H1 (cell line): Measurements from ENCODE around the gene CTF1. TPM values are rescaled to one million over a fixed set of nuclear protein-coding genes. Genes with fewer than 3 reads are reported as not detected.

Source experiments
- CTCF ChIA-PET: fragments of 300-600 bp; sonication (Branson Sonifier 250); formaldehyde crosslinking; loops from one replicate; lab custom pipeline; 2021; ENCODE audit not compliant: partially characterized antibody; lab: Charles Lee
- POLR2A ChIA-PET: fragments of 300-600 bp; sonication (Branson Sonifier 250); formaldehyde crosslinking; loops from one replicate; lab custom pipeline; 2021; ENCODE audit warnings: inconsistent platforms; ENCODE audit not compliant: partially characterized antibody; lab: Charles Lee
- DNase-seq, 2 experiments: peaks; one replicate each; pipeline versions ENCODE4 v3.0.0 to v3.0.0-alpha.2; 2010 to 2022; ENCODE audit warnings: low spot score in 2 of 2, low read depth in 1 of 2, mixed read lengths in 1 of 2
- FAIRE-seq: peaks from 2 replicates; lab custom pipeline; 2011; peaks lifted over from hg19 to GRCh38; lab: Jason Lieb, UNC
- H2AFZ ChIP-seq: 2 replicates; pipeline ENCODE4 v1.8.1; 2012; ENCODE audit warnings: low read length, inconsistent platforms
- H2AK5ac ChIP-seq: 2 replicates; pipeline ENCODE4 v1.6.1; 2013; ENCODE audit warnings: low read depth, low read length
- H2BK120ac ChIP-seq: replicated peaks from 2 replicates; pipeline ENCODE3; 2013; ENCODE audit warnings: low read depth, low read length, inconsistent platforms
- H2BK12ac ChIP-seq: 2 replicates; pipeline ENCODE4 v1.6.1; 2013; ENCODE audit warnings: low read depth, low read length
- H2BK15ac ChIP-seq: 2 replicates; pipeline ENCODE4 v1.6.1; 2013; ENCODE audit warnings: low read length
- H2BK20ac ChIP-seq: 2 replicates; pipeline ENCODE4 v1.6.1; 2013; ENCODE audit warnings: low read length
- H2BK5ac ChIP-seq: 2 replicates; pipeline ENCODE4 v1.6.1; 2013; ENCODE audit warnings: low read depth, low read length
- H3K14ac ChIP-seq: 2 replicates; pipeline ENCODE4 v1.6.1; 2013; ENCODE audit warnings: inconsistent platforms; ENCODE audit not compliant: insufficient read length
- H3K18ac ChIP-seq: 2 replicates; pipeline ENCODE4 v1.6.1; 2013; ENCODE audit warnings: low read length; ENCODE audit errors: extremely low read depth
- H3K23ac ChIP-seq: 2 replicates; pipeline ENCODE4 v1.6.1; 2013; ENCODE audit warnings: inconsistent platforms; ENCODE audit not compliant: insufficient read length
- H3K23me2 ChIP-seq: 2 replicates; pipeline ENCODE4 v1.6.1; 2013; ENCODE audit warnings: low read depth, low read length
- H3K27ac ChIP-seq: 2 replicates; pipeline ENCODE4 v1.6.1; 2011; ENCODE audit warnings: low read depth, low read length, inconsistent platforms
- H3K27me3 ChIP-seq, 4 experiments: replicated peaks in 1 of 4; 1 replicate in 1 of 4; 2 replicates in 3 of 4; pipeline versions ENCODE4 v1.6.1 to v1.8.1; 2011 to 2013; ENCODE audit warnings: low read length in 3 of 4, mild to moderate bottlenecking in 3 of 4, inconsistent platforms in 2 of 4, mixed read lengths in 2 of 4, moderate library complexity in 1 of 4; ENCODE audit not compliant: control insufficient read depth in 3 of 4, insufficient read depth in 3 of 4; ENCODE audit errors: extremely low read depth in 1 of 4
- H3K36me3 ChIP-seq, 4 experiments: 2 replicates each; pipeline versions ENCODE4 v1.6.1 to v1.8.1; 2011 to 2013; ENCODE audit warnings: mild to moderate bottlenecking in 4 of 4, low read length in 3 of 4, moderate library complexity in 2 of 4, control low read depth in 1 of 4, inconsistent platforms in 1 of 4; ENCODE audit not compliant: insufficient read depth in 4 of 4, control insufficient read depth in 2 of 4
- H3K4ac ChIP-seq: replicated peaks from 2 replicates; pipeline ENCODE3; 2013; ENCODE audit warnings: low read length, low read depth, mixed read lengths, inconsistent platforms; ENCODE audit not compliant: insufficient read length
- H3K4me1 ChIP-seq, 4 experiments: replicated peaks in 1 of 4; 1 replicate in 1 of 4; 2 replicates in 3 of 4; pipeline versions ENCODE4 v1.6.1 to v1.8.1; 2011 to 2013; ENCODE audit warnings: low read length in 3 of 4, inconsistent platforms in 2 of 4, mixed read lengths in 1 of 4; ENCODE audit not compliant: insufficient read depth in 4 of 4, control insufficient read depth in 3 of 4
- H3K4me2 ChIP-seq, 2 experiments: 2 replicates each; pipeline versions ENCODE4 v1.6.1 to v1.8.1; 2011 to 2013; ENCODE audit warnings: low read depth in 2 of 2, low read length in 2 of 2, control low read depth in 1 of 2, inconsistent platforms in 1 of 2, mild to moderate bottlenecking in 1 of 2; ENCODE audit not compliant: insufficient read depth in 1 of 2
- H3K4me3 ChIP-seq, 4 experiments: fragments of 200-600, 300-600 bp in 1 of 4; sonication (generic), shearing (Covaris generic), sonication (Bioruptor Twin) in 1 of 4; 2 replicates each; pipeline versions ENCODE4 v1.5.1 to v1.8.1; 2011 to 2016; ENCODE audit warnings: low read length in 4 of 4, low read depth in 3 of 4, control low read depth in 2 of 4, inconsistent platforms in 2 of 4, mild to moderate bottlenecking in 2 of 4, mixed read lengths in 1 of 4, moderate library complexity in 1 of 4; ENCODE audit not compliant: insufficient read depth in 2 of 4; ENCODE audit errors: extremely low read depth in 1 of 4
- H3K56ac ChIP-seq: replicated peaks from 2 replicates; pipeline ENCODE3; 2013; ENCODE audit warnings: low read depth, mild to moderate bottlenecking, mixed read lengths, low read length, inconsistent platforms; ENCODE audit not compliant: insufficient read length
- H3K79me1 ChIP-seq: 2 replicates; pipeline ENCODE4 v1.6.1; 2013; ENCODE audit warnings: low read depth, low read length, control low read depth
- H3K79me2 ChIP-seq, 2 experiments: 2 replicates each; pipeline versions ENCODE4 v1.6.1 to v1.8.1; 2012 to 2013; ENCODE audit warnings: low read length in 2 of 2, mild to moderate bottlenecking in 2 of 2, inconsistent platforms in 1 of 2; ENCODE audit not compliant: insufficient read depth in 2 of 2, control insufficient read depth in 1 of 2
- H3K9ac ChIP-seq, 4 experiments: replicated peaks in 1 of 4; 1 replicate in 1 of 4; 2 replicates in 3 of 4; pipeline versions ENCODE4 v1.6.1 to v1.8.1; 2011 to 2013; ENCODE audit warnings: low read depth in 3 of 4, low read length in 3 of 4, control low read depth in 2 of 4, mild to moderate bottlenecking in 2 of 4, moderate library complexity in 2 of 4, inconsistent platforms in 1 of 4; ENCODE audit errors: extremely low read depth in 1 of 4
- H3K9me3 ChIP-seq, 2 experiments: 2 replicates each; pipeline versions ENCODE4 v1.6.1 to v1.8.1; 2012 to 2013; ENCODE audit warnings: mild to moderate bottlenecking in 2 of 2, moderate library complexity in 2 of 2, control low read depth in 1 of 2, inconsistent platforms in 1 of 2, low read depth in 1 of 2, low read length in 1 of 2, mixed read lengths in 1 of 2; ENCODE audit not compliant: insufficient read depth in 2 of 2
- H4K20me1 ChIP-seq, 2 experiments: replicated peaks in 1 of 2; 2 replicates each; pipeline versions ENCODE3 to v1.8.1; 2011 to 2013; ENCODE audit warnings: inconsistent platforms in 2 of 2, low read length in 2 of 2, mild to moderate bottlenecking in 1 of 2; ENCODE audit not compliant: insufficient read depth in 2 of 2, control insufficient read depth in 1 of 2
- H4K5ac ChIP-seq: 2 replicates; pipeline ENCODE4 v1.6.1; 2013; ENCODE audit warnings: low read length, low read depth, mixed read lengths, inconsistent platforms; ENCODE audit not compliant: insufficient read length
- H4K8ac ChIP-seq: 2 replicates; pipeline ENCODE4 v1.8.0; 2013; ENCODE audit warnings: mild to moderate bottlenecking, moderate library complexity, low read length, inconsistent platforms; ENCODE audit not compliant: insufficient read depth; ENCODE audit errors: extremely low read depth
- H4K91ac ChIP-seq: replicated peaks from 2 replicates; pipeline ENCODE3; 2013; ENCODE audit warnings: low read length, mixed read lengths, inconsistent platforms; ENCODE audit not compliant: insufficient read length
- BCL11A ChIP-seq, 2 experiments: IDR thresholded peaks; one replicate each; pipeline ENCODE4 v1.6.1; 2011; ENCODE audit warnings: low read depth in 2 of 2, low read length in 2 of 2, mild to moderate bottlenecking in 2 of 2
- CEBPB ChIP-seq: IDR thresholded peaks from 2 replicates; pipeline ENCODE4 v1.6.1; 2012; ENCODE audit warnings: low read depth, low read length
- GABPA ChIP-seq: IDR thresholded peaks from 2 replicates; pipeline ENCODE4 v1.6.1; 2011; ENCODE audit warnings: mild to moderate bottlenecking, low read length, moderate library complexity, borderline replicate concordance; ENCODE audit not compliant: insufficient read depth
- HDAC2 ChIP-seq, 2 experiments: fragments of 300-600 bp in 1 of 2; sonication (generic) in 1 of 2; IDR thresholded peaks; 2 replicates each; pipeline ENCODE4 v1.6.1; 2011 to 2012; ENCODE audit warnings: low read depth in 2 of 2, low read length in 2 of 2, mild to moderate bottlenecking in 2 of 2, moderate library complexity in 2 of 2, borderline replicate concordance in 1 of 2, inconsistent platforms in 1 of 2
- KDM1A ChIP-seq: fragments of 200-600, 300-600 bp; sonication (generic); IDR thresholded peaks from 2 replicates; pipeline ENCODE4 v1.7.1; 2016; ENCODE audit warnings: mild to moderate bottlenecking, low read length, borderline replicate concordance
- MAX ChIP-seq: IDR thresholded peaks from 2 replicates; pipeline ENCODE4 v1.6.1; 2012; ENCODE audit warnings: inconsistent platforms
- SIN3A ChIP-seq, 2 experiments: IDR thresholded peaks in 1 of 2; conservative IDR thresholded peaks in 1 of 2; 2 replicates each; pipeline ENCODE4 v1.6.1; 2011 to 2012; ENCODE audit warnings: low read length in 2 of 2, improper control_type of control experiment in 1 of 2, low read depth in 1 of 2, mild to moderate bottlenecking in 1 of 2
- TAF7 ChIP-seq: optimal IDR thresholded peaks from 2 replicates; pipeline ENCODE3; 2011; ENCODE audit warnings: low read depth, mild to moderate bottlenecking, inconsistent platforms, low read length, moderate library complexity, borderline replicate concordance
- TCF12 ChIP-seq: IDR thresholded peaks from 2 replicates; pipeline ENCODE4 v1.6.1; 2011; ENCODE audit warnings: low read depth, mild to moderate bottlenecking, low read length
- whole genome bisulfite sequencing, 2 experiments: shearing (Covaris generic) in 1 of 2; methylation state at CpG; one replicate each; pipeline versions ENCODE4 v1.1.6 to v1.1.7; 2013 to 2015; ENCODE audit warnings: low lambda C conversion rate in 2 of 2, mixed read lengths in 2 of 2, inconsistent platforms in 1 of 2, low coverage in 1 of 2, missing lambda C conversion rate in 1 of 2; ENCODE audit not compliant: insufficient replicate concordance in 2 of 2, insufficient coverage in 1 of 2, insufficient read length in 1 of 2; ENCODE audit errors: extremely low coverage in 1 of 2, missing lambda C conversion rate in 1 of 2; 5-methylcytosine and 5-hydroxymethylcytosine counted together
- polyA plus RNA-seq, 7 experiments: library from polyadenylated mRNA; depleted of rRNA in 3 of 7; stranded (reverse) in 5 of 7; unstranded in 2 of 7; fragments of >200 nt in 5 of 7; fragments of 200-250 nt in 2 of 7; gene quantifications; 1 replicate in 5 of 7; 2 replicates in 1 of 7; 4 replicates in 1 of 7; pipeline versions ENCODE4 v1.2.1 to v1.2.3, GENCODE V29; 2011 to 2013; ENCODE audit warnings: missing spikeins in 2 of 7, mixed read lengths in 2 of 7
- total RNA-seq: library from RNA; stranded (reverse); fragmentation: NEBNext Ultra II Directional; extraction: Animal tissue kit (Norgen Biotek cat#: 25700); gene quantifications from 2 replicates; pipeline ENCODE4 v1.2.1, GENCODE V29; 2021

Gene CTF1
- total and polyA plus RNA-seq, 2 of the 8 experiments (the other 6 are each of a cell fraction or from before 2014, with no cell fraction given) = 0.97 to 3.4 TPM

GRCh38 chr16:30874821-30875717 is 21.3 kb upstream of the CTF1 start:
- peak overlapping the region; percentile 84 to 86 for H3K4me2 ChIP-seq
- FAIRE-seq (no peak), DNase-seq (peak in 1 of 2 experiments; percentile 94)
- H3K56ac ChIP-seq = peak overlapping the region; percentile 96
- peak overlapping the region; percentile 92 for H4K91ac ChIP-seq
- H3K4ac ChIP-seq = peak overlapping the region; percentile 81
- WGBS, 2 experiments = 2% methylated on average over 82 of the region's 85 CpGs; no CpG with 5 or more reads in 1 of the 2 experiments
- peak overlapping the region; percentile 59 to 92 (median 89) for H3K9ac ChIP-seq
- no peak overlapping the region for H2BK15ac ChIP-seq
- H3K27me3 ChIP-seq = peaks cover 0 to 26% (median 11%) of the 10 kb centered on the region in 4 experiments; a peak in 5 of 7 replicates
- peak overlapping the region; percentile 77 for H3K27ac ChIP-seq
- peak overlapping the region; percentile 97 for H4K8ac ChIP-seq
- no peaks in the 10 kb centered on the region for H3K9me3 ChIP-seq
- H3K4me3 ChIP-seq = peak overlapping the region; percentile 61 to 97 (median 92)
- H3K23ac ChIP-seq = no peak overlapping the region
- H3K4me1 ChIP-seq = peaks cover 0 to 6% (median 3%) of the 10 kb centered on the region in 4 experiments; a peak in 5 of 7 replicates
- no peaks in the 10 kb centered on the region for H4K20me1 ChIP-seq
- no peak overlapping the region for H2BK120ac ChIP-seq
- H2AFZ ChIP-seq = 0 out of 2 replicates have a peak overlapping the region, but pooled peaks have one; percentile 13
- H3K18ac ChIP-seq = peak overlapping the region; percentile 65
- H3K36me3 ChIP-seq = no peaks in the 10 kb centered on the region
- ChIA-PET POLR2A (interaction anchor here (0.9 to 4.6 kb wide), 25 partner anchors 9 to 127 kb away, joined by 3 to 40 read pairs (median 4); partner anchors contain the start of genes BCL7C, CTF1, FBXL19 and PHKG2), CTCF (interaction anchor here (0.7 to 10.1 kb wide), 12 partner anchors 13 to 101 kb away, joined by 3 to 49 read pairs (median 4); no protein-coding TSS in a partner anchor)
- H3K23me2 ChIP-seq = peaks cover 12% of the 10 kb centered on the region
- H2BK12ac ChIP-seq = no peak overlapping the region
- H2BK5ac ChIP-seq = peak overlapping the region; percentile 76; the same call in 1 of the 2 replicates
- no peak overlapping the region for H2BK20ac ChIP-seq
- H4K5ac ChIP-seq = peak overlapping the region; percentile 86
- H3K79me1 ChIP-seq = no peaks in the 10 kb centered on the region; the same call in 1 of the 2 replicates
- no peak overlapping the region for H3K14ac ChIP-seq
- no peak overlapping the region for H2AK5ac ChIP-seq
- peaks cover 0 to 6% of the 10 kb centered on the region in 2 experiments; a peak in 1 of 4 replicates for H3K79me2 ChIP-seq
- TF ChIP-seq TAF7 (peak; percentile 87), TCF12 (0 out of 2 replicates have a peak, but pooled peaks have one; percentile 41), GABPA (peak; percentile 93), CEBPB (no peak), HDAC2 (IDR thresholded peaks at IDR 0.05; ENCODE audit: borderline replicate concordance in 1 of 2, low read depth in 2 of 2, low read length in 2 of 2) (peak in 1 of 2 experiments; percentile 92; a peak in 2 of 4 replicates), KDM1A (peak; percentile 61; the same call in 1 of the 2 replicates), SIN3A (conservative IDR thresholded peaks at IDR 0.05 in 1 of 2, IDR thresholded peaks at IDR 0.05 in 1 of 2; ENCODE audit: low read depth in 1 of 2, low read length in 2 of 2) (peak; percentile 65 to 89; a peak in 3 of 4 replicates), MAX (peak; percentile 94), BCL11A (IDR thresholded peaks at IDR 0.05; ENCODE audit: low read depth in 2 of 2, low read length in 2 of 2) (no peak)
